SK-N-SH treated with all-trans-retinoic acid at 6 μM for 48 hours (cell line): ENCODE results near the gene NME9.

ENCODE experiments used
- ATAC-seq: fragments of 200-7000 bp; cut with Tn5 transposase; 3 replicates; pipeline ENCODE4 v1.9.1; 2020; ENCODE audit warnings: mild to moderate bottlenecking, moderate library complexity
- ARNTL ChIP-seq: fragments of 450-650 bp; formaldehyde crosslinking; IDR thresholded peaks from 2 replicates; pipeline ENCODE4 v1.5.0; 2020; ENCODE audit warnings: low read depth, mild to moderate bottlenecking, moderate library complexity, borderline replicate concordance
- BACH2 ChIP-seq: fragments of 250-450 bp; sonication (Bioruptor Pico); IDR thresholded peaks from 2 replicates; pipeline ENCODE4 v1.9.0; 2021; ENCODE audit warnings: mild to moderate bottlenecking, borderline replicate concordance
- CREB5 ChIP-seq: fragments of 250-450 bp; sonication (Bioruptor Pico); IDR thresholded peaks from 2 replicates; pipeline ENCODE4 v1.5.1; 2020; ENCODE audit warnings: low read depth, mild to moderate bottlenecking, moderate library complexity
- CSDC2 ChIP-seq: fragments of 250-450 bp; sonication (Bioruptor Pico); IDR thresholded peaks from 2 replicates; pipeline ENCODE4 v1.5.0; 2020; ENCODE audit warnings: mild to moderate bottlenecking, moderate library complexity
- ESRRG ChIP-seq: fragments of 250-450 bp; sonication (Bioruptor Pico); IDR thresholded peaks from 2 replicates; pipeline ENCODE4 v1.6.1; 2021; ENCODE audit warnings: mild to moderate bottlenecking
- GLIS3 ChIP-seq: fragments of 250-450 bp; sonication (Bioruptor Pico); IDR thresholded peaks from 2 replicates; pipeline ENCODE4 v1.5.0; 2020; ENCODE audit warnings: mild to moderate bottlenecking, moderate library complexity
- OSR1 ChIP-seq: fragments of 250-450 bp; sonication (Bioruptor Pico); IDR thresholded peaks from 2 replicates; pipeline ENCODE4 v1.8.0; 2022; ENCODE audit warnings: moderate library complexity, mild to moderate bottlenecking, inconsistent platforms
- PATZ1 ChIP-seq: fragments of 250-450 bp; sonication (Bioruptor Pico); IDR thresholded peaks from 2 replicates; pipeline ENCODE4 v1.8.0; 2020; ENCODE audit warnings: mild to moderate bottlenecking, moderate library complexity, borderline replicate concordance
- POU6F1 ChIP-seq: fragments of 250-450 bp; sonication (Bioruptor Pico); IDR thresholded peaks from 2 replicates; pipeline ENCODE4 v1.8.0; 2021; ENCODE audit warnings: low read depth, mild to moderate bottlenecking, moderate library complexity, borderline replicate concordance
- PPARA ChIP-seq: fragments of 250-450 bp; sonication (Bioruptor Pico); IDR thresholded peaks from 2 replicates; pipeline ENCODE4 v1.5.0; 2020; ENCODE audit warnings: mild to moderate bottlenecking, borderline replicate concordance
- SNAI2 ChIP-seq: fragments of 250-450 bp; sonication (Bioruptor Pico); IDR thresholded peaks from 2 replicates; pipeline ENCODE4 v1.5.0; 2020; ENCODE audit warnings: mild to moderate bottlenecking, moderate library complexity
- TCF4 ChIP-seq: fragments of 250-450 bp; sonication (Bioruptor Pico); IDR thresholded peaks from 2 replicates; pipeline ENCODE4 v1.8.0; 2021; ENCODE audit warnings: mild to moderate bottlenecking, moderate library complexity, borderline replicate concordance
- TSHZ2 ChIP-seq: fragments of 250-450 bp; sonication (Bioruptor Pico); IDR thresholded peaks from 2 replicates; pipeline ENCODE4 v1.5.0; 2020; ENCODE audit warnings: mild to moderate bottlenecking, moderate library complexity
- ZC3H10 ChIP-seq: fragments of 250-450 bp; sonication (Bioruptor Pico); IDR thresholded peaks from 2 replicates; pipeline ENCODE4 v1.5.1; 2021; ENCODE audit warnings: mild to moderate bottlenecking, moderate library complexity
- ZFP3 ChIP-seq: fragments of 250-450 bp; sonication (Bioruptor Pico); IDR thresholded peaks from 2 replicates; pipeline ENCODE4 v1.5.0; 2020; ENCODE audit warnings: mild to moderate bottlenecking, moderate library complexity
- ZFP30 ChIP-seq: fragments of 450-650 bp; formaldehyde crosslinking; IDR thresholded peaks from 2 replicates; pipeline ENCODE4 v1.5.0; 2022; ENCODE audit warnings: mild to moderate bottlenecking, moderate library complexity
- ZNF70 ChIP-seq: fragments of 450-650 bp; formaldehyde crosslinking; IDR thresholded peaks from 2 replicates; pipeline ENCODE4 v1.5.0; 2020; ENCODE audit warnings: mild to moderate bottlenecking, moderate library complexity
- ZNF8 ChIP-seq: fragments of 450-650 bp; formaldehyde crosslinking; IDR thresholded peaks from 2 replicates; pipeline ENCODE4 v1.5.0; 2020; ENCODE audit warnings: mild to moderate bottlenecking, moderate library complexity

NME9 gene

GRCh38 chr3:138360869-138361525 lies 31.3 kb upstream of the NME9 start (continued):
- no peak for TF ChIP-seq TSHZ2 (CRISPR knock-in tag)
- no peak for TF ChIP-seq ZNF8 (CRISPR knock-in tag)
- no peak for TF ChIP-seq ARNTL (CRISPR knock-in tag)
- TF ChIP-seq ESRRG (CRISPR knock-in tag) = no peak
- TF ChIP-seq, all 23 proteins: peak for 0

- TF ChIP-seq ARNTL (CRISPR knock-in tag) = no peak
- no peak for TF ChIP-seq ZFP3 (CRISPR knock-in tag)
- no peak for TF ChIP-seq SNAI2
- no peak for TF ChIP-seq GLIS3 (CRISPR knock-in tag)
- no peak for TF ChIP-seq OSR1
- no peak for TF ChIP-seq PPARA (CRISPR knock-in tag)
- TF ChIP-seq TCF4 = no peak
- no peak for TF ChIP-seq TSHZ2 (CRISPR knock-in tag)
- no peak for TF ChIP-seq CSDC2 (CRISPR knock-in tag)
- TF ChIP-seq ZFP30 = no peak
- TF ChIP-seq PATZ1 (CRISPR knock-in tag) = no peak
- TF ChIP-seq POU6F1 = no peak
- TF ChIP-seq CREB5 (CRISPR knock-in tag) = no peak
- no peak for TF ChIP-seq ZNF8 (CRISPR knock-in tag)
- TF ChIP-seq BACH2 (CRISPR knock-in tag) = no peak
- TF ChIP-seq ZC3H10 (CRISPR knock-in tag) = no peak
- TF ChIP-seq ZNF70 (CRISPR knock-in tag) = no peak
Measured at GRCh38 chr3:138359919-138360868, 30.5 kb upstream of the NME9 start.

More at GRCh38 chr3:138359919-138360868, 30.5 kb upstream of the NME9 start:
- no peak for ATAC-seq
